GM18498 (cell line): ENCODE results near the gene ASH1L.
A peak's percentile ranks its signal among the peaks of the same experiment; 100 is the strongest.
"Not testable (repeated sequence)": the region's sequence is repeated elsewhere in the genome, so short reads cannot be mapped to it uniquely, and the experiment has no call there.

Experiments used
- ATAC-seq: cut with Tn5 transposase; IDR thresholded peaks from one replicate; pipeline ENCODE4 v1.9.1; 2021; ENCODE audit warnings: mild to moderate bottlenecking, moderate library complexity; ENCODE audit not compliant: unreplicated experiment

Gene ASH1L

GRCh38 chr1:155561779-155562580, 623 bp downstream of the ASH1L start:
- ATAC-seq: peak; percentile 37

- no peak for ATAC-seq
Measured at GRCh38 chr1:155555915-155556314, 6.7 kb downstream of the ASH1L start.

- ATAC-seq: no peak
Measured at GRCh38 chr1:155553349-155553748, 9.3 kb downstream of the ASH1L start.

- ATAC-seq: no peak
Measured at GRCh38 chr1:155548706-155549105, 13.9 kb downstream of the ASH1L start.

- no peak for ATAC-seq
Measured at GRCh38 chr1:155540000-155540874, 22.4 kb downstream of the ASH1L start.

GRCh38 chr1:155537193-155537592, 25.4 kb downstream of the ASH1L start:
- no peak for ATAC-seq

- ATAC-seq: no peak
Measured at GRCh38 chr1:155531624-155532023, 31.0 kb downstream of the ASH1L start.

GRCh38 chr1:155529929-155530328, 32.7 kb downstream of the ASH1L start:
- peak; percentile 66 for ATAC-seq

- ATAC-seq: no peak
Measured at GRCh38 chr1:155529109-155529508, 33.5 kb downstream of the ASH1L start.

GRCh38 chr1:155527677-155528076, 34.9 kb downstream of the ASH1L start:
- ATAC-seq: no peak

GRCh38 chr1:155526356-155526755, 36.2 kb downstream of the ASH1L start:
- no peak for ATAC-seq

- ATAC-seq: no peak
Measured at GRCh38 chr1:155522069-155522468, 40.5 kb downstream of the ASH1L start.

GRCh38 chr1:155518484-155518883, 44.1 kb downstream of the ASH1L start:
- ATAC-seq: no peak

GRCh38 chr1:155514582-155515187, 47.9 kb downstream of the ASH1L start:
- no peak for ATAC-seq

GRCh38 chr1:155513300-155513916, 49.2 kb downstream of the ASH1L start:
- ATAC-seq: no peak

- ATAC-seq: not testable (repeated sequence)
Measured at GRCh38 chr1:155511385-155511784, 51.2 kb downstream of the ASH1L start.

- ATAC-seq: no peak
Measured at GRCh38 chr1:155509064-155509463, 53.5 kb downstream of the ASH1L start.

- ATAC-seq: no peak
Measured at GRCh38 chr1:155507945-155508344, 54.7 kb downstream of the ASH1L start.

GRCh38 chr1:155505963-155506362, 56.6 kb downstream of the ASH1L start:
- ATAC-seq: not testable (repeated sequence)

- no peak for ATAC-seq
Measured at GRCh38 chr1:155504207-155504606, 58.4 kb downstream of the ASH1L start.
